AG09309 (cell line): ENCODE data around the gene ABHD2.

ENCODE experiments used
- DNase-seq: peaks from one replicate; pipeline ENCODE4 v3.0.0-alpha.2; 2010; ENCODE audit warnings: low read depth
- H3K4me3 ChIP-seq: 2 replicates; pipeline ENCODE4 v1.5.1; 2011; ENCODE audit warnings: mild to moderate bottlenecking, low read depth, low read length, moderate library complexity; ENCODE audit not compliant: control insufficient read depth
- TF ChIP-seq, protein P1 (sequence below): IDR thresholded peaks from 2 replicates; pipeline ENCODE4 v1.5.1; 2011; ENCODE audit warnings: mild to moderate bottlenecking, low read depth, low read length, inconsistent platforms; ENCODE audit not compliant: insufficient read depth, control insufficient read depth; ENCODE audit errors: missing control alignments

Gene ABHD2

DNA sequence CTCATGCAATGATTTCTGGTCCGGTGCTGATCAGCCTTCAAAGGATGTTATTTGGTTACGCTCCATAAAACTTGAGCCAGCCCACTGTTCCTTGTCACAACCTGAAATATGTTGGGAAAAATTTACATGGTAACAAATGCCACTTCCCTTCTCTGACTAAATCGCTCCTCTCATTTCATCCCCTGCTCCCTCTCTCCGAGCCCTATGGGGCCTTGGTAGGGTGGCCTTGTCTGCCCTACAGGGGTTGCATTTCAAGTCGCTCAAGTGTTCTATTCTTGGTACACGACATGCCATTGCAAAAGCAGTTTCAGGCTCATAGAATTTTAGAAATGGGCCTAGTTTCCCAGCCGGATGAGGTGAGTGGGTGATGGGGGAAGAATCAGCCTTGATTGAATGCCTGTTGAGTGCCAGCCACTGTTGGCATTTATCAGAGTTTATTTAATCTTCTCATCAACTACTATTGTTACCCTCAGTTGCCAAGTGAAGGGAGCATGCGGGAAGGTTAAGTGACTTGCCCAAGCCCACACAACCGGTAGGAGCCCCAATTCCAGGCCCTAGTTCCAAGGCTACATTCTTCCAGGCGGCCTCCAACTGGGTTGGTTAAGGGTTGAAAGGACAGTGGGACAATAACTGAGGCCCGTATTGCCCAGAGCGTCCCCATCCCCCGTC, 961 bp upstream of the ABHD2 start:
- peak overlapping the region; percentile 29 for H3K4me3 ChIP-seq
- TF ChIP-seq, protein P1, sequence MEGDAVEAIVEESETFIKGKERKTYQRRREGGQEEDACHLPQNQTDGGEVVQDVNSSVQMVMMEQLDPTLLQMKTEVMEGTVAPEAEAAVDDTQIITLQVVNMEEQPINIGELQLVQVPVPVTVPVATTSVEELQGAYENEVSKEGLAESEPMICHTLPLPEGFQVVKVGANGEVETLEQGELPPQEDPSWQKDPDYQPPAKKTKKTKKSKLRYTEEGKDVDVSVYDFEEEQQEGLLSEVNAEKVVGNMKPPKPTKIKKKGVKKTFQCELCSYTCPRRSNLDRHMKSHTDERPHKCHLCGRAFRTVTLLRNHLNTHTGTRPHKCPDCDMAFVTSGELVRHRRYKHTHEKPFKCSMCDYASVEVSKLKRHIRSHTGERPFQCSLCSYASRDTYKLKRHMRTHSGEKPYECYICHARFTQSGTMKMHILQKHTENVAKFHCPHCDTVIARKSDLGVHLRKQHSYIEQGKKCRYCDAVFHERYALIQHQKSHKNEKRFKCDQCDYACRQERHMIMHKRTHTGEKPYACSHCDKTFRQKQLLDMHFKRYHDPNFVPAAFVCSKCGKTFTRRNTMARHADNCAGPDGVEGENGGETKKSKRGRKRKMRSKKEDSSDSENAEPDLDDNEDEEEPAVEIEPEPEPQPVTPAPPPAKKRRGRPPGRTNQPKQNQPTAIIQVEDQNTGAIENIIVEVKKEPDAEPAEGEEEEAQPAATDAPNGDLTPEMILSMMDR, result no peak
- no peak for DNase-seq

DNA sequence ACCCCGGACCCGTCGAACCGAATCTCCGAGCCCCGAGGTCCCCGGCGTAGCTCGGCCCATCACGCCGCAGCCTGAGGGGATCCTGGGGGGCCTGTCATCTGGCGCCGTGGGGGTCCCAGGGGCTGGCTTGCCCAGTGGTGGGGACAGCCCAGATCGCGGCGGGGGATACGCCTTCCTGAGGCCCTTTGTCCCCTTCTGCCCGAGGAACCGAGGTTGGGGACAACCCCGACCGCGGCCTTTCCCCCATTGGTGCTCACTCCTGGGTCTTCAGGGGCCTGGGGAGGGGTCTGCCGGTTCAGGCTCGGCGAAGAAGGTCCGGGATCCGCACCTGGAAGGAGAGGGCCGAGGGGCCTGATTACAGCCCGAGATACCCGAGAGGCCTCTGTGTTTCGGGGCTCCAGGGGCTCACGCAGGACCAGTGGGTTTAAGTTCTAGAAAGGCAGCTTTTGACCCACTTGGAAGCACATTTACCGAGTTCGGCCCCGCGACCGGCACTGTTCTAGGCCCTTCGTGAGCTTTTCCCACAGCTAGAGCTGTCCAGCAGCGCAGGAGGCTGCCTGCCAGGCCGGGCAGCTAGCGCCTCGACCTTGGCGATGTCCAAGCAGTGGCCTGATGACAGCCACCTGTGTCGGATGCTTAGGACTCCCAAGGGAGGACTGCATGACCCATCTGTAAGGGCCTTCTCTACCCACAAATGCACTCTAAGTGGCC, 504 bp downstream of the ABHD2 start:
- H3K4me3 ChIP-seq, result peak overlapping the region; percentile 90
- TF ChIP-seq, protein P1, result no peak
- DNase-seq, result no peak

DNA sequence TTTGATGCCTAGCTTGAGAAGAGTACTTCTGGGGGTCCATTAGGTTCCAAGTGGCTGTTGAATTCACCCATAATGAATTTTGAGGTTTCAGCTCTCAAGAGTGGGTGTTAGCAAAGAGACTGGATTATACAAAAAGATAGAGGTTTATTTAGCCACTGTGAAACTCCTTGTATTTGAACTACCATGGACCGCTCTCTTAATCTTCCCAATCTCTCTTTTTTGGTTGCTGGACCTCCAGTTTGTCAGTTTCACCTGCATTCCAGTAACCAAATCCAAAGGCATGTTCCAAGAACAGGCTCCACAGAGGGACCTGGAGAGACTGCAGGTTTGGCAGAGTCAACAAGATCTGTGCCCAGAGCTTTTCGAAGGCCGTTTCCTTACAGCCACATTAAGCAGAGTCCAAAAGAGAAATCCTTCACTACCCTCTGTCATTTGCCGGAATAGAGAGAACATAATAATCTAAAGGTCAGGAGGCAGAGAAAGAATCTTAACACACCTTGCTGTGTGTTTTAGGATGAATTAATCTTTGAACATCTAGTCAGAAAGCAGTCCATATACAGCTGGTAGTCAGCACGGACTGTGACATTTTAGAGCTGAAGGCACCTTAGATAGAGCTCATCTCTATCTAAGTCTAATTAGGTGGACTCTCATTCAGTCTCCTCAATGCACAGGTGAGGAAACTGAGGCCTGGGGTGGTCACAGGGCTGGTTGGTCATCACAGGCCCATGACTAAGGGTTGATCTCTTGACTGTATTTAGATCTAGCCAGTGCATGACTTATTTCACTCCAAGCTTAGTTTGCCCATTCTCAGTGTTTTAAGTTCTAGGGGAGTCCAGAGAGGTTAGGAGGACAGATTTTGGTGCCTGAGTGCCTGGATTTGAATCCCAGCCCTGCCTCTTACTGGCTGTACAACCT, 1.3 kb downstream of the ABHD2 start:
- TF ChIP-seq, protein P1, result no peak
- H3K4me3 ChIP-seq, result peak overlapping the region; percentile 90
- no peak for DNase-seq

DNA sequence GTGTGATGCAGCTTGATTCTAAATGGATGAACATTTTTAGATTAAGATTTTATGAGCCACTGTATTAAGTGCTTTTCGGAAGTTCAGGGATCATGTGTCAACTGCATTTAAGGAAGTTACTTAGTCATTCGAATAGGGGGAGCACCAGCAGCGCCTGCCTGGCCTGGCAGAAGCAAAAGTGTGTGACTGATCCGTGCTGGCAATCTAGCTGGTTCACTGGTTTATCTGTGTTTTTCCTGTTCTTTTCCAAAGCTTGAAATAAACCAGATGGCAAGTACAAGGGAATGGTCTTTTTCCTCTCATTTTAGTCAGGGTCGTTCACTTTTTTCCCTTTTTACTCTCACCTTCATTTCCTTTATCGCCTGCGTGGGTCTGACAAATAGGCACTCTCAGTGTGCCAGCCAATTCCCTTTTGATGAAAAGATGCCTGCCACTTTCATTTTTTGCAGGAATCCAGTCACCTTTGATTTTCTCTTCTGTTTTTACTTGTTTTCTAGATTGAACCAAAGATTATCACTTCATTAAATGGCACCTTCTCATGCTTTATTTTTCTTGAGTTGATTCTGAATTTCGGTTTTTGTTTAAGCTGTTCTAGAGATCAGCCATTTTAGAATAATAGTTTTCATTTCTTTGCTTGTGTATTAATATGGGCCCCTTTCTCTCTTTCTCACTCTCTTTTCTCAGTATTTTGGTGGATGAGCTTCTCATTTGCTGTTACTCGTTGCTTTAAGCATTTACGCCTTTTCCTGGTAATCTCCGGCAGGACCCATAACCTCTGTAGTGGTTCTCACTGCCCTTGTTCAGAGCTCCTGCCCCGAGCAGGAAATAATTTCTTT, 2.8 kb downstream of the ABHD2 start:
- no peak overlapping the region for H3K4me3 ChIP-seq
- TF ChIP-seq, protein P1, result no peak
- peak; percentile 59 for DNase-seq

DNA sequence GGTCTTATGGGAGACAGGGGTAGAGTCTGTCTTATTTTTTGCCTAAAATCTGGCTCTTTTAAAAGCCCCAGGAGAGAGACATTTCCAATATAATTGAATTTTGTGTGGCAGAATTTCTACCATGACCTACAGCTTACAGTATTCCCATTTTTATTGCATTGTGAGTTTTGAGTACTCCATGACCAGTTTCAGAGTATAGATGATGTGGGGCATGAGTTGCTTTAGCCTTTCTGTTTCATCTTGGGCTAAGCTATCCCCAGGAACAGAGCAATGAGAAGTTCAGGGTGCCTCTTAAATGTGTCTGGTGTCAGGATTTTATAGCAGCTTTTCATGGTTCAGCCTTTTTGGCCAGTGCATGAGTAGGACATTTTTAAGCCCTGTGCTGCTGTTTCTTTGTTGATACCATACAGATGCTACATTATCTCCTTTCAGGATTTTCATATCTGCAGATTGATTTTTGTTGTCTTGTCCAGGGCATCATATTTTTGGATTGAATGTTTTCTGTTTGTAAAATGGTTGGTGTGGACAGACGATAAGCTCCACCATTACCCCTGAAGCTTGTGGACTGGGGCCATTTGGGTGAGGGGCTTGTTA, 3.5 kb downstream of the ABHD2 start:
- TF ChIP-seq, protein P1, result no peak
- no peak overlapping the region for H3K4me3 ChIP-seq
- DNase-seq, result no peak
